ENCODE results near the gene TRMT1. TPM values are rescaled to one million over a fixed set of nuclear protein-coding genes. Genes with fewer than 3 reads are reported as not detected.

The TRMT1 gene
- total and polyA plus RNA-seq, 2 of the 8 experiments (the other 6 are each of a cell fraction or from before 2014, with no cell fraction given), result 77.4 to 99.3 TPM

- no peak overlapping the region for H2BK120ac ChIP-seq (replicated peaks; ENCODE audit: low read depth, low read length)
- peaks cover 0 to 27% (median 9%) of the 10 kb centered on the region in 4 experiments; a peak in 5 of 7 replicates for H3K4me1 ChIP-seq (replicated peaks in 1 of 4; ENCODE audit: control insufficient read depth in 3 of 4, insufficient read depth in 4 of 4, low read length in 3 of 4)
- ChIA-PET CTCF (ENCODE audit: partially characterized antibody) (interaction anchor here (0.5 to 2.9 kb wide), 21 partner anchors 9 to 363 kb away, joined by 3 to 16 read pairs (median 5); no protein-coding TSS in a partner anchor), POLR2A (ENCODE audit: partially characterized antibody) (interaction anchor here (0.8 to 11.6 kb wide), 6 partner anchors 8 to 74 kb away, joined by 3 to 141 read pairs (median 6); partner anchors contain the start of genes NACC1 and TRMT1)
- no peak overlapping the region for H4K5ac ChIP-seq (ENCODE audit: insufficient read length, low read depth, low read length)
- H3K79me1 ChIP-seq (ENCODE audit: low read depth, low read length), result no peaks in the 10 kb centered on the region
- H2AFZ ChIP-seq (ENCODE audit: low read length), result no peak overlapping the region
- peak overlapping the region in 2 of 4 experiments; percentile 36 to 55; a peak in 2 of 8 replicates for H3K4me3 ChIP-seq (ENCODE audit: extremely low read depth in 1 of 4, insufficient read depth in 2 of 4, low read depth in 3 of 4, low read length in 4 of 4)
- H2BK15ac ChIP-seq (ENCODE audit: low read length), result 0 out of 2 replicates have a peak overlapping the region, but pooled peaks have one; percentile 72
- H3K4ac ChIP-seq (replicated peaks; ENCODE audit: insufficient read length, low read depth, low read length), result no peak overlapping the region
- H3K56ac ChIP-seq (replicated peaks; ENCODE audit: insufficient read length, low read depth, low read length), result no peak overlapping the region
- no peaks in the 10 kb centered on the region for H3K9me3 ChIP-seq (ENCODE audit: insufficient read depth in 2 of 2, low read depth in 1 of 2, low read length in 1 of 2)
- H3K9ac ChIP-seq (replicated peaks in 1 of 4; ENCODE audit: extremely low read depth in 1 of 4, low read depth in 3 of 4, low read length in 3 of 4), result no peak overlapping the region
- H3K23me2 ChIP-seq (ENCODE audit: low read depth, low read length), result peaks cover 6% of the 10 kb centered on the region; the same call in 1 of the 2 replicates
- no peak overlapping the region; the same call in 1 of the 2 replicates for H2AK5ac ChIP-seq (ENCODE audit: low read depth, low read length)
- H2BK20ac ChIP-seq (ENCODE audit: low read length), result no peak overlapping the region
- peak overlapping the region; percentile 44 for H4K91ac ChIP-seq (replicated peaks; ENCODE audit: insufficient read length, low read length)
- no peak for TF ChIP-seq TAF1 (IDR thresholded peaks at IDR 0.05; ENCODE audit: low read depth, low read length)
- H3K18ac ChIP-seq (ENCODE audit: extremely low read depth, low read length), result peak overlapping the region; percentile 48; the same call in 1 of the 2 replicates
- H2BK5ac ChIP-seq (ENCODE audit: low read depth, low read length), result 0 out of 2 replicates have a peak overlapping the region, but pooled peaks have one; percentile 24
- no peak overlapping the region for H3K14ac ChIP-seq (ENCODE audit: insufficient read length)
- H3K23ac ChIP-seq (ENCODE audit: insufficient read length), result no peak overlapping the region
- peak overlapping the region; percentile 68; the same call in 1 of the 2 replicates for H2BK12ac ChIP-seq (ENCODE audit: low read depth, low read length)
- H3K79me2 ChIP-seq (ENCODE audit: control insufficient read depth in 1 of 2, insufficient read depth in 2 of 2, low read length in 2 of 2), result no peaks in the 10 kb centered on the region
- H3K36me3 ChIP-seq (ENCODE audit: control insufficient read depth in 2 of 4, insufficient read depth in 4 of 4, low read length in 3 of 4), result no peaks in the 10 kb centered on the region
- 90% methylated on average over 7 of the region's 7 CpGs; no CpG with 5 or more reads in 1 of the 2 experiments for WGBS, 2 experiments (ENCODE audit: extremely low coverage in 1 of 2, insufficient coverage in 1 of 2, insufficient read length in 1 of 2, insufficient replicate concordance in 2 of 2, low coverage in 1 of 2, low lambda C conversion rate in 2 of 2, missing lambda C conversion rate in 1 of 2)
- peaks cover 0 to 16% of the 10 kb centered on the region in 2 experiments for H4K20me1 ChIP-seq (replicated peaks in 1 of 2; ENCODE audit: control insufficient read depth in 1 of 2, insufficient read depth in 2 of 2, low read length in 2 of 2)
- peaks cover 31 to 60% (median 53%) of the 10 kb centered on the region in 4 experiments for H3K27me3 ChIP-seq (replicated peaks in 1 of 4; ENCODE audit: control insufficient read depth in 3 of 4, extremely low read depth in 1 of 4, insufficient read depth in 3 of 4, low read length in 3 of 4)
- FAIRE-seq (no peak), DNase-seq (ENCODE audit: low read depth in 1 of 2, low spot score in 2 of 2) (no peak)
- no peak overlapping the region; the same call in 1 of the 2 replicates for H4K8ac ChIP-seq (ENCODE audit: extremely low read depth, insufficient read depth, low read length)
- no peak overlapping the region for H3K27ac ChIP-seq (ENCODE audit: low read depth, low read length)
- H3K4me2 ChIP-seq (ENCODE audit: insufficient read depth in 1 of 2, low read depth in 2 of 2, low read length in 2 of 2), result peak overlapping the region; percentile 42 to 63; a peak in 1 of 4 replicates
These were observed 14.7 kb downstream of the TRMT1 start for GRCh38 chr19:13101590-13102415.

All from H1 (cell line).